GM19395 (cell line): ENCODE results near the gene SIX1.
A peak's percentile ranks its signal among the peaks of the same experiment; 100 is the strongest.

Source experiments
- ATAC-seq: cut with Tn5 transposase; IDR thresholded peaks from one replicate; pipeline ENCODE4 v1.9.1; 2021; ENCODE audit warnings: mild to moderate bottlenecking, moderate library complexity; ENCODE audit not compliant: unreplicated experiment

Gene SIX1

GRCh38 chr14:60643141-60643462, 6.2 kb downstream of the SIX1 start:
- ATAC-seq = no peak

- ATAC-seq = no peak
Measured at GRCh38 chr14:60642270-60643140, 6.8 kb downstream of the SIX1 start.

GRCh38 chr14:60641742-60642269, 7.5 kb downstream of the SIX1 start:
- no peak for ATAC-seq

GRCh38 chr14:60640859-60641741, 8.2 kb downstream of the SIX1 start:
- ATAC-seq = no peak

GRCh38 chr14:60639674-60640073, 9.6 kb downstream of the SIX1 start:
- ATAC-seq = no peak

- no peak for ATAC-seq
Measured at GRCh38 chr14:60637479-60638315, 11.6 kb downstream of the SIX1 start.

- no peak for ATAC-seq
Measured at GRCh38 chr14:60636879-60637478, 12.3 kb downstream of the SIX1 start.

- ATAC-seq = no peak
Measured at GRCh38 chr14:60634153-60634552, 15.1 kb downstream of the SIX1 start.

GRCh38 chr14:60632777-60633176, 16.5 kb downstream of the SIX1 start:
- peak; percentile 70 for ATAC-seq

- ATAC-seq = peak; percentile 92
Measured at GRCh38 chr14:60632257-60632656, 17.0 kb downstream of the SIX1 start.

- no peak for ATAC-seq
Measured at GRCh38 chr14:60631842-60632241, 17.4 kb downstream of the SIX1 start.

- ATAC-seq = no peak
Measured at GRCh38 chr14:60630129-60630528, 19.1 kb downstream of the SIX1 start.

GRCh38 chr14:60628892-60629291, 20.4 kb downstream of the SIX1 start:
- no peak for ATAC-seq

- ATAC-seq = no peak
Measured at GRCh38 chr14:60622917-60623257, 26.4 kb downstream of the SIX1 start.

- no peak for ATAC-seq
Measured at GRCh38 chr14:60622210-60622916, 26.9 kb downstream of the SIX1 start.

GRCh38 chr14:60621386-60621785, 27.9 kb downstream of the SIX1 start:
- ATAC-seq = no peak

GRCh38 chr14:60618241-60618640, 31.0 kb downstream of the SIX1 start:
- ATAC-seq = no peak

- no peak for ATAC-seq
Measured at GRCh38 chr14:60616461-60616959, 32.8 kb downstream of the SIX1 start.

- no peak for ATAC-seq
Measured at GRCh38 chr14:60602291-60602690, 47.0 kb downstream of the SIX1 start.

GRCh38 chr14:60599727-60600126, 49.5 kb downstream of the SIX1 start:
- no peak for ATAC-seq
